ENCODE results near the gene TRPV4. TPM values are rescaled to one million over a fixed set of nuclear protein-coding genes. Genes with fewer than 3 reads are reported as not detected.

TRPV4 gene
- total RNA-seq, 1 donor from 2014 or later: 0.75 TPM

DNA sequence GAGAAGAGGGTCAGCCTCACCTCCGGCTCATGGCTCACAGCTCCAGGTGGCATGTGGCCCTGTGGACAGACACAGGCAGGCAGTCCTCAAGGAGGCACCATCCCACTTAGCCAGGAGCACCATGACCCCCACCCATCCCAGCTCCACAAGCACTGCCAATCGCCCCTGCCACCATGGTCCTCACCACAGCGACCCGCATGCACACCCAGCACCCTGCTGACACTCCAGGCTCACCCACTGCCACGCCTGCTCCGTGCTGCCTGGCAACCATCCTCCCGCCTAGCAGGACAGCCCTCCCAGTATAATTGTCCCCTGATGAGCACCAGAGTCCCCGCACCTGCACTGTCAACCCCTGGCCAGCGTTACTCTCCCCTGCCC lies 50.9 kb downstream of the TRPV4 start:
- H3K9ac ChIP-seq (ENCODE audit: low read length): no peak overlapping the region
- H4K20me1 ChIP-seq (ENCODE audit: insufficient read depth, low read length): no peaks in the 10 kb centered on the region
- DNase-seq (ENCODE audit: low read depth): no peak
- H2AFZ ChIP-seq (ENCODE audit: low read depth, low read length): no peak overlapping the region
- no peak overlapping the region for H3K27ac ChIP-seq (ENCODE audit: low read depth, low read length)
- H3K9me3 ChIP-seq (ENCODE audit: insufficient read depth, low read depth, low read length): peaks cover 5% of the 10 kb centered on the region
- no peaks in the 10 kb centered on the region for H3K27me3 ChIP-seq (ENCODE audit: insufficient read depth, low read length)
- no peaks in the 10 kb centered on the region for H3K4me1 ChIP-seq (ENCODE audit: insufficient read depth, low read length)
- peaks cover 2% of the 10 kb centered on the region for H3K9me3 Mint-ChIP-seq (ENCODE audit: unreplicated experiment)
- FAIRE-seq: no peak
- peaks cover 4% of the 10 kb centered on the region for H3K27me3 Mint-ChIP-seq (ENCODE audit: low read depth, unreplicated experiment)
- TF ChIP-seq EZH2 (IDR thresholded peaks at IDR 0.05; ENCODE audit: insufficient read depth, low read length): no peak
- TF ChIP-seq, protein P1, sequence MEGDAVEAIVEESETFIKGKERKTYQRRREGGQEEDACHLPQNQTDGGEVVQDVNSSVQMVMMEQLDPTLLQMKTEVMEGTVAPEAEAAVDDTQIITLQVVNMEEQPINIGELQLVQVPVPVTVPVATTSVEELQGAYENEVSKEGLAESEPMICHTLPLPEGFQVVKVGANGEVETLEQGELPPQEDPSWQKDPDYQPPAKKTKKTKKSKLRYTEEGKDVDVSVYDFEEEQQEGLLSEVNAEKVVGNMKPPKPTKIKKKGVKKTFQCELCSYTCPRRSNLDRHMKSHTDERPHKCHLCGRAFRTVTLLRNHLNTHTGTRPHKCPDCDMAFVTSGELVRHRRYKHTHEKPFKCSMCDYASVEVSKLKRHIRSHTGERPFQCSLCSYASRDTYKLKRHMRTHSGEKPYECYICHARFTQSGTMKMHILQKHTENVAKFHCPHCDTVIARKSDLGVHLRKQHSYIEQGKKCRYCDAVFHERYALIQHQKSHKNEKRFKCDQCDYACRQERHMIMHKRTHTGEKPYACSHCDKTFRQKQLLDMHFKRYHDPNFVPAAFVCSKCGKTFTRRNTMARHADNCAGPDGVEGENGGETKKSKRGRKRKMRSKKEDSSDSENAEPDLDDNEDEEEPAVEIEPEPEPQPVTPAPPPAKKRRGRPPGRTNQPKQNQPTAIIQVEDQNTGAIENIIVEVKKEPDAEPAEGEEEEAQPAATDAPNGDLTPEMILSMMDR (IDR thresholded peaks at IDR 0.05; ENCODE audit: insufficient read depth, low read depth, low read length): no peak
- no peaks in the 10 kb centered on the region for H3K4me1 Mint-ChIP-seq (ENCODE audit: low read depth, unreplicated experiment)
- no peak overlapping the region for H3K4me2 ChIP-seq (ENCODE audit: low read length)
- H3K36me3 Mint-ChIP-seq (ENCODE audit: low read depth, unreplicated experiment): peaks cover 4% of the 10 kb centered on the region
- no peaks in the 10 kb centered on the region for H3K79me2 ChIP-seq (ENCODE audit: insufficient read depth, low read length)
- H3K4me3 Mint-ChIP-seq (ENCODE audit: unreplicated experiment): no peak overlapping the region
- no peak overlapping the region for H3K4me3 ChIP-seq (ENCODE audit: insufficient read depth, low read depth, low read length)
- H3K27ac Mint-ChIP-seq (ENCODE audit: unreplicated experiment): no peak overlapping the region
- no peaks in the 10 kb centered on the region for H3K36me3 ChIP-seq (ENCODE audit: insufficient read depth, low read length)

DNA sequence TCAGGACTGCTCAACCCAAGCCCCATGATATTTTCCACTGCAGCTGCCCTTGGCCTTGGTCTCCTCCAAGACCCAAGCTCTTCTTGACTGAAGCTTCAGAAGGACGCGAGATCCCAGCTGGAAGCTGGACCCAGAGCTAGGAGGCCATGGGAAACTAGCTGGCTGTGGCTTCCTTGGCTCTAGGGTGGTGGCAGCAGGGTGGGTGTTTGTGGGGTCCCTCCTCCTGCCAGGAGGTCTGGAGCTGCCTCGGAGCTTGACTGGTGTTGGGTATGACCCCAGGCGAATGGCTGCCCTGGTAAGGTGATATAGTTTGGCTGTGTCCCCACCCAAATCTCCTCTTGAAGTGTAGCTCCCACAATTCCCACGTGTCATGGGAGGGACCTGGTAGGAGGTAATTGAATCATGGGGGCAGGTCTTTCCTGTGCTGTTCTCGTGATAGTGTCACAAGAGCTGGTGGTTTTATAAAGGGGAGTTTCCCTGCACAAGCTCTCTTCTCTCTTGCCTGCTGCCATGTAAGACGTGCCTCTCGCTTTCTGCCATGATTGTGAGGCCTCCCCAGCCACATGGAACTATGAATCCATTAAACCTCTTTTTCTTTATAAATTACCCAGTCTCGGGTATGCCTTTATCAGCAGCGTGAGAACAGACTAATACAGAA lies 51.4 kb downstream of the TRPV4 start:
- H3K27ac Mint-ChIP-seq (ENCODE audit: unreplicated experiment): no peak overlapping the region
- H3K27me3 Mint-ChIP-seq (ENCODE audit: low read depth, unreplicated experiment): peaks cover 4% of the 10 kb centered on the region
- H3K27ac ChIP-seq (ENCODE audit: low read depth, low read length): no peak overlapping the region
- H3K9me3 Mint-ChIP-seq (ENCODE audit: unreplicated experiment): peaks cover 2% of the 10 kb centered on the region
- no peak for FAIRE-seq
- H3K4me1 ChIP-seq (ENCODE audit: insufficient read depth, low read length): no peaks in the 10 kb centered on the region
- no peaks in the 10 kb centered on the region for H3K36me3 ChIP-seq (ENCODE audit: insufficient read depth, low read length)
- H3K79me2 ChIP-seq (ENCODE audit: insufficient read depth, low read length): no peaks in the 10 kb centered on the region
- H3K4me3 ChIP-seq (ENCODE audit: insufficient read depth, low read depth, low read length): no peak overlapping the region
- peaks cover under 1% of the 10 kb centered on the region for H3K27me3 ChIP-seq (ENCODE audit: insufficient read depth, low read length)
- no peak overlapping the region for H2AFZ ChIP-seq (ENCODE audit: low read depth, low read length)
- H4K20me1 ChIP-seq (ENCODE audit: insufficient read depth, low read length): no peaks in the 10 kb centered on the region
- no peak for DNase-seq (ENCODE audit: low read depth)
- no peak overlapping the region for H3K4me2 ChIP-seq (ENCODE audit: low read length)
- no peak overlapping the region for H3K9ac ChIP-seq (ENCODE audit: low read length)
- H3K4me1 Mint-ChIP-seq (ENCODE audit: low read depth, unreplicated experiment): no peaks in the 10 kb centered on the region
- H3K4me3 Mint-ChIP-seq (ENCODE audit: unreplicated experiment): no peak overlapping the region
- peaks cover 5% of the 10 kb centered on the region for H3K9me3 ChIP-seq (ENCODE audit: insufficient read depth, low read depth, low read length)
- H3K36me3 Mint-ChIP-seq (ENCODE audit: low read depth, unreplicated experiment): peaks cover 4% of the 10 kb centered on the region
- no peak for TF ChIP-seq EZH2 (IDR thresholded peaks at IDR 0.05; ENCODE audit: insufficient read depth, low read length)
- TF ChIP-seq, protein P1 (IDR thresholded peaks at IDR 0.05; ENCODE audit: insufficient read depth, low read depth, low read length): no peak

DNA sequence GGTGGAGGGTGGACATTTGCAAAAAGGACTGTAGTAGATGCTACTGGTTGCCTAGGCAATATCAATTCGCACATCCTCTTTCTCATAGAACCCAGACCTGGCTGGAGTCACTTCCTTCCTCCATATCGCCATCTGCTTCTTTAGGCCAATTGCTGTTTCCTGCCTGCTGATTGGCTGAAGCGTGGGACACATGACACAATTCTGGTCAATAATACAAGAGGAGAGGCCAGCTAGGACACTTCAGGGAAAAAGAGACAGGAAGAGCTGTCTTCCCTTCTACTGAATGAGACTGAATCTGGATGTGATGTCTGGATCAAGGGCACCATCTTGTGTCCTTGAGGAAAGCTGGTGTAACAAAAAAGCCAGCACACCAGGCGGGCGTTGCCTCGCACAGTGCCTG lies 53.8 kb downstream of the TRPV4 start:
- H3K9me3 Mint-ChIP-seq (ENCODE audit: unreplicated experiment): peaks cover 2% of the 10 kb centered on the region
- Histone ChIP-seq H3K9me3 (ENCODE audit: insufficient read depth, low read depth, low read length) (peaks cover 5% of the 10 kb centered on the region), H4K20me1 (ENCODE audit: insufficient read depth, low read length) (no peaks in the 10 kb centered on the region), H3K36me3 (ENCODE audit: insufficient read depth, low read length) (no peaks in the 10 kb centered on the region), H3K27ac (ENCODE audit: low read depth, low read length) (no peak overlapping the region), H3K4me3 (ENCODE audit: insufficient read depth, low read depth, low read length) (no peak overlapping the region), H3K79me2 (ENCODE audit: insufficient read depth, low read length) (no peaks in the 10 kb centered on the region), H3K4me2 (ENCODE audit: low read length) (no peak overlapping the region), H3K4me1 (ENCODE audit: insufficient read depth, low read length) (no peaks in the 10 kb centered on the region), H2AFZ (ENCODE audit: low read depth, low read length) (no peak overlapping the region), H3K27me3 (ENCODE audit: insufficient read depth, low read length) (peaks cover 2% of the 10 kb centered on the region), H3K9ac (ENCODE audit: low read length) (no peak overlapping the region)
- peaks cover 4% of the 10 kb centered on the region for H3K27me3 Mint-ChIP-seq (ENCODE audit: low read depth, unreplicated experiment)
- DNase-seq (ENCODE audit: low read depth): no peak
- H3K27ac Mint-ChIP-seq (ENCODE audit: unreplicated experiment): no peak overlapping the region
- H3K36me3 Mint-ChIP-seq (ENCODE audit: low read depth, unreplicated experiment): peaks cover 4% of the 10 kb centered on the region
- no peak for FAIRE-seq
- H3K4me1 Mint-ChIP-seq (ENCODE audit: low read depth, unreplicated experiment): no peaks in the 10 kb centered on the region
- no peak overlapping the region for H3K4me3 Mint-ChIP-seq (ENCODE audit: unreplicated experiment)
- no peak for TF ChIP-seq EZH2 (IDR thresholded peaks at IDR 0.05; ENCODE audit: insufficient read depth, low read length)
- TF ChIP-seq, protein P1 (IDR thresholded peaks at IDR 0.05; ENCODE audit: insufficient read depth, low read depth, low read length): no peak

Measured in astrocyte (in vitro differentiated cells and primary cell).